Suprapubic skin (tissue), 4 donors: ENCODE measurements around the gene ATP11A. TPM values are rescaled to one million over a fixed set of nuclear protein-coding genes. Genes with fewer than 3 reads are reported as not detected.

ENCODE experiments used
- DNase-seq, 2 donors: peaks; one replicate each; pipeline ENCODE4 v3.0.0-alpha.2; 2019; ENCODE audit warnings: low spot score in 2 of 2
- H3K27ac ChIP-seq: fragments of 200-600 bp; sonication (generic); one replicate; pipeline ENCODE4 v1.5.1; 2019
- H3K27me3 ChIP-seq: fragments of 200-600 bp; sonication (generic); one replicate; pipeline ENCODE4 v1.5.1; 2019
- H3K36me3 ChIP-seq: fragments of 200-600 bp; sonication (generic); one replicate; pipeline ENCODE4 v1.5.1; 2019
- H3K4me1 ChIP-seq: fragments of 200-600 bp; sonication (generic); one replicate; pipeline ENCODE4 v1.5.1; 2019
- H3K4me3 ChIP-seq: fragments of 200-600 bp; sonication (generic); one replicate; pipeline ENCODE4 v1.5.1; 2019; ENCODE audit warnings: mild to moderate bottlenecking
- H3K9me3 ChIP-seq: fragments of 200-600 bp; sonication (generic); one replicate; pipeline ENCODE4 v1.5.1; 2019
- CTCF ChIP-seq, 2 donors: fragments of 200-600 bp in 1 of 2; fragments of 450-650 bp in 1 of 2; sonication (generic) in 1 of 2; IDR thresholded peaks; one replicate each; pipeline ENCODE4 v1.5.1; 2016 to 2019; ENCODE audit warnings: antibody characterized with exemption in 2 of 2, mild to moderate bottlenecking in 1 of 2, moderate library complexity in 1 of 2
- EP300 ChIP-seq: sonication (generic); formaldehyde crosslinking; IDR thresholded peaks from one replicate; pipeline ENCODE4 v1.6.1; 2017; ENCODE audit warnings: antibody characterized with exemption
- POLR2A ChIP-seq, 2 donors: fragments of 450-650 bp; IDR thresholded peaks; one replicate each; pipeline ENCODE4 v1.6.1; 2017; ENCODE audit warnings: antibody characterized with exemption in 2 of 2, mild to moderate bottlenecking in 2 of 2, moderate library complexity in 2 of 2
- POLR2AphosphoS5 ChIP-seq, 3 donors: sonication (generic); formaldehyde crosslinking; IDR thresholded peaks; one replicate each; pipeline ENCODE4 v1.6.1; 2017; ENCODE audit warnings: antibody characterized with exemption in 3 of 3
- WGBS: methylation state at CpG from one replicate; pipeline ENCODE4 v1.1.5; 2018; 5-methylcytosine and 5-hydroxymethylcytosine counted together
- total RNA-seq, 4 donors: library from RNA; depleted of rRNA; stranded (reverse); fragments of >200 nt; gene quantifications; one replicate each; pipeline ENCODE4 v1.1.0, GENCODE V29; 2016

The ATP11A gene
- total RNA-seq, 4 donors from 2014 or later: 22.8 to 51.0 (median 39.8) TPM

GRCh38 chr13:112690283-112690929, 568 bp downstream of the ATP11A start:
- 0% methylated on average over 3 of the region's 77 CpGs for WGBS

GRCh38 chr13:112692104-112692503, 2.3 kb downstream of the ATP11A start:
- Histone ChIP-seq H3K4me3 (peak overlapping the region; percentile 99), H3K36me3 (no peaks in the 10 kb centered on the region), H3K27ac (no peak overlapping the region), H3K27me3 (no peaks in the 10 kb centered on the region), H3K4me1 (peaks cover 43% of the 10 kb centered on the region), H3K9me3 (no peaks in the 10 kb centered on the region)
- TF ChIP-seq POLR2AphosphoS5 (IDR thresholded peaks at IDR 0.05) (no peak), POLR2A (IDR thresholded peaks at IDR 0.05) (no peak), CTCF (IDR thresholded peaks at IDR 0.05) (no peak)
- WGBS: 76% methylated on average over 11 of the region's 11 CpGs
- DNase-seq: no peak

More at GRCh38 chr13:112690283-112690929, 568 bp downstream of the ATP11A start:
- peak overlapping the region; percentile 99 for H3K4me3 ChIP-seq
- peaks cover 43% of the 10 kb centered on the region for H3K4me1 ChIP-seq
- H3K36me3 ChIP-seq: no peaks in the 10 kb centered on the region
- H3K9me3 ChIP-seq: no peaks in the 10 kb centered on the region
- H3K27ac ChIP-seq: peak overlapping the region; percentile 95
- peak in 1 of 2 donors; percentile 74 for DNase-seq
- no peaks in the 10 kb centered on the region for H3K27me3 ChIP-seq
- no peak for TF ChIP-seq CTCF (IDR thresholded peaks at IDR 0.05)
- no peak for TF ChIP-seq POLR2AphosphoS5 (IDR thresholded peaks at IDR 0.05)
- TF ChIP-seq POLR2A (IDR thresholded peaks at IDR 0.05): no peak
- TF ChIP-seq EP300: no peak

GRCh38 chr13:112692586-112692985, 2.7 kb downstream of the ATP11A start:
- Histone ChIP-seq H3K4me1 (peaks cover 43% of the 10 kb centered on the region), H3K27me3 (no peaks in the 10 kb centered on the region), H3K27ac (no peak overlapping the region), H3K9me3 (no peaks in the 10 kb centered on the region), H3K4me3 (no peak overlapping the region), H3K36me3 (no peaks in the 10 kb centered on the region)
- DNase-seq: no peak
- TF ChIP-seq EP300 (no peak), POLR2AphosphoS5 (IDR thresholded peaks at IDR 0.05) (no peak), POLR2A (IDR thresholded peaks at IDR 0.05) (no peak), CTCF (IDR thresholded peaks at IDR 0.05) (no peak)
- 95% methylated on average over 5 of the region's 5 CpGs for WGBS

GRCh38 chr13:112693831-112694497, 4.1 kb downstream of the ATP11A start:
- no peaks in the 10 kb centered on the region for H3K36me3 ChIP-seq
- peak in 1 of 2 donors; percentile 45 for DNase-seq
- no peak overlapping the region for H3K27ac ChIP-seq
- WGBS: 84% methylated on average over 10 of the region's 13 CpGs
- H3K4me3 ChIP-seq: no peak overlapping the region
- peaks cover 46% of the 10 kb centered on the region for H3K4me1 ChIP-seq
- TF ChIP-seq POLR2AphosphoS5 (IDR thresholded peaks at IDR 0.05) (no peak), POLR2A (IDR thresholded peaks at IDR 0.05) (no peak), EP300 (no peak), CTCF (IDR thresholded peaks at IDR 0.05) (no peak)
- no peaks in the 10 kb centered on the region for H3K27me3 ChIP-seq
- H3K9me3 ChIP-seq: no peaks in the 10 kb centered on the region

GRCh38 chr13:112695121-112695520, 5.3 kb downstream of the ATP11A start:
- DNase-seq: no peak
- Histone ChIP-seq H3K36me3 (no peaks in the 10 kb centered on the region), H3K27me3 (no peaks in the 10 kb centered on the region), H3K4me3 (no peak overlapping the region), H3K4me1 (peaks cover 41% of the 10 kb centered on the region), H3K27ac (no peak overlapping the region), H3K9me3 (no peaks in the 10 kb centered on the region)
- 83% methylated on average over 4 of the region's 4 CpGs for WGBS
- TF ChIP-seq CTCF (IDR thresholded peaks at IDR 0.05) (no peak), POLR2A (IDR thresholded peaks at IDR 0.05) (no peak), POLR2AphosphoS5 (IDR thresholded peaks at IDR 0.05) (no peak), EP300 (no peak)
